Embryonic facial prominence (tissue), 1 donor: ENCODE results near the gene WDR7.

Experiments
- DNase-seq: peaks from one replicate; pipeline ENCODE4 v3.0.0-alpha.2; 2016; ENCODE audit errors: extremely low spot score

WDR7 gene

DNA sequence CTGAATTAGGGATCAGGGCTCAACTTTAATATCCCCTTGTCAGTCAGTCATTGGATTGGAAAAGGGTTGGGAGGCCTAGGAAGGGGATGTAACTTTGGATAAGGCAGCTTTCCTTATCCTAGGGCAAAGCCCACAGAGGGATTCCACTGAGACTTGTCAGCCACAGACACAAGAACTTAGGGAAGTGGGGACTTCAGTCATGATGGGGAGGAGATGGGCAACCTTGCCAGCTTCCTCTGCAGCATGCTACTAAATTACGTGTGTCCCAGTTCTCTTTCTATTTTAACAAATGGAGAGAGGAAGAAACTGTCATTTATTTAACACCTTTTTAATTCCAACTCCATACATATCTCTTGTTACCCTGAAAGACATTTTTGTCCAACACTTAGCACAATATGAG lies 237.8 kb downstream of the WDR7 start:
- no peak for DNase-seq

DNA sequence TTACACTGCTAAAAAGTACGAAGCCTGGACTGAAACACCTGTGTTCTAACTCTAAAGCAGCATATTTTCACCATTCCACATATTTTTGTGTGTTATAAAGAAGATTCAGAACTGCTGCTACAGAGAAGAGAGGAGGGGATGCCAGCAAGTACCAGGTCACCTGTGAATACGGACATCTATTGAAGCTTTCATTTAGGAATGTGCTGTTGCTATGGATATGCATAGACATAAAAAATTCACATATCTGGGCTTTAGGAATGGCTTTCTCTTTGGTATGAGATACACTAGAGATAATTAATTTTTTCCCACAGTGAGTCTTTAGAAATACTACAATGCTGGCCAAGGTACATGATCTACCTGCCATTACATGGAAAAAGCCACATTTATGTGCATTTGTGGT lies 238.5 kb downstream of the WDR7 start:
- no peak for DNase-seq

DNA sequence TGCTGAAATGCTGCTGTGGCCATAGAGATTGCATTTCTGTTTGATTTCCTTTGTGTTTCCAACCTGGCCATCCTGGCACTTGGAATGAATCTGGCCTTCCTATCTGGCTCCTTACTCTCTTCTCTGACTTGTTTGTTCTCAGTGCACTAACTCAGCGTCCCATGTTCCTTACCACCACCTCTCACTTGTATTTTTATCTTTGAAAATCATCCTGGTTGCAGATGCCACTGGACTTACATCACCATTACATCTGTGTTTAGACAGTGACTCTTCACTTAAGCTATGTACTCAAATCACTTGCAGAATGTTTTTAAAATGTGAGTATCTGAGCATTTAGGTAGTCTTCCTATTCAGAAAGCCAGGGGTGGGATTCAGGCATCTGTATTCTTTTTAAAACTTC lies 239.5 kb downstream of the WDR7 start:
- no peak for DNase-seq

DNA sequence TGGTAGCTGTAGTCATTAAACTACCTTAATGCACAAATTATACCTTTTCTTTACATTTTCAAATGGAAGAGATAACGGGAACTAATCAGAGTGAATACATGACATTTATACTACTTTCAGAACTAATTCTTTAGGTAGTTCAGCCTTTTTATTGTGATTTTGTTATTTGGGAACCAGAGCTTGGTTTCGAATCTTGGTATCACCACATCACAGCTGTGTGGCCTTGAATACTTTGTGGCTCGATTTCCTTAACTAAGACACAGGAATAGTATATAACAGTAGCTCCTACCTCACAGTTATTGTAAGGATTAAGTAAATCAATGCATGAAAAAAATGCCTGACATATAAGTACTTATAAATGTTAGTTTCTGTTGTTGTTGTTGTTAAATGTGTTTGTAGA lies 240.0 kb downstream of the WDR7 start:
- DNase-seq: no peak

DNA sequence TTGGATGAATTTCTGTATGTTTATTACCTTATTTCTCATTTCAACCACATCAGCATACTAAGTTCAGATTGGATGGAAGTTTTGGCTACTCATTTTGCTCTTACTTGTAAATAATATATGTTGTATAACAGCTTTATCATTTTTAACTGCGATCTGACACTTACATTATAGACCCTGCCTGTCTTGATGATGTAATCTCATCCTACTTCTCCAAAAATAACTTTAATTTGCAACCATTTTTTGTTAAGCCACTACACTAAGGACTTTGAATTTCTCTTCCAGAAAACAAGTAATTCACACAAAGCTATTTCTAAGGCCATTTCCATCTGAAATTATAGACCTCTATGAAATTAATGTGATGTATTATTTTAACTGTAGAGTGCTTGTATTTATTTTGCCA lies 240.7 kb downstream of the WDR7 start:
- DNase-seq: no peak

DNA sequence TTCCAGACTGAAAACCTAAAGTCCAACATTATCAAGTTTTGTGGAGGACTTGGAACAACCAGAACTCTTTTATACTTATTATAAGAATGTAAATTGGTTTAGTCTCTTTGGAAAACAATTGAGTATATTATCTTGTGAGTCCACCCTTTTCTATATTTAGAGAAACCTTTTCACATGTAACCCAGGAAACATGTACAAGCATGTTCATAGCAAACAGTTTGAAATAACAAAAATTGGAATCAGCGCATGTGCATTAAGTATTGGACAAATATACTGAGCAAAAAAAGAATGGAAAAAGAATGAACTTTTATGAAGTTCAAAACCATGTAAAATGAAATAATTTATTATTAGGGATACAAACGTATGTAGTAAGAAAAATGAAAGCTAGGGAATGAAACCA lies 246.0 kb downstream of the WDR7 start:
- DNase-seq: no peak

DNA sequence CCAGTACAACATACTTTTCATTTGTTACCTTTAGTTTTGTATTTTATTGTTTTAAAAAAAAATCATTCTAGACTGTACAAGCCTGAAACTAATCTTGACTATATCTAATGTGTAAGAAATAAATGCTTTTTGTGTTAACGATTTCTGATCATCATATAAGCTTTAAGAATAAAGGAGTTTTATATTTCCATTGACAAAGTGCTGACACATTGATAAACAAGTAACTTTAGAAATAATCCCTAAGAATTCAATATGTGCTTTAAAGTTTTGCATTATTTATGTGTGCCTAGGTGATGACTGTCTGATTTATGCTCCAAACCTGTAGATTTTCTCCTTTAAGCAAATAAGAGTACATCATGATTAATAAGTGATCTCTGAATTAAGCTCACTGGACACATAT lies 248.5 kb downstream of the WDR7 start:
- no peak for DNase-seq

DNA sequence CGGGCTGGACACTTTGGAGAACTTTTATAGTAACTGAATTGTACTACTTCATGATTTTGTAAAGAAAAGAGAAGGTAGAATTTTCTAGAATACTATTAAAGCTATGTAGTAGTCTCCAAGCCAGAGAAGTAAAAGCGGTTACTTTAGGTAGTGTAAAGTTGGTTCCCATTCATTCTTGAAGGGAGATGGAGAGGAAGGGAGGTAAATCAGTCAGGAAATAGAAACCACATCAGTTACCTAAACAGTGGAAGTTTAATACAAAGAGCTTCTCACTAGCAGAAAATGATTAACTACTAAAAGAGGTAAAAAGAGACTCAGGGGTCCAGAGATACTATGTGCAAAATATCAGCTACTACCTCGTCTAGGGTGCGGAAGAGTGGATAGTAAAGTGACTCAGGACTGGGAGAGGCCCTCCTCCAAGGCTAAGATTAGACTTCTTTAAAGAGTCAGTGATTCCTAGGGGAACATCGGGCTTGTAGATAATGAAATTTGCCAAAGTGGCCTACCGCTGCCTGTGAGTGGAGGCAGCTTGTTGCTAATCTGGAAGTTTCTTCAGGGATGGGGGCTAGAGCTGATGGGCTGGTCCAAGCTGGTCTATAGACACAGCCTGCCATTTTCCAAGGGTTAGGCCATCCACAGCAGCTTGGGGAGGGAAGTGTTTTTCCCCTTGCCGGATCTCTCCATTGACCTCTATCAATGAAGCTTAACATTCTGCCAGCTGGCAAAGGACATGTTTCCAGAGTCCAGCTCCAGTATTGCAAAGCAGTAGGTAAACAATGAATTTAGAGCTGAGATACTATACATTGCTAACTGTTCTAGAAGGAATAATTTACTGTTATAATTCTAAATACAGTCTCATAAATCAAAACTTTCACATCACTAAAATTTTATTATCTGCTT lies 249.3 kb downstream of the WDR7 start:
- no peak for DNase-seq

DNA sequence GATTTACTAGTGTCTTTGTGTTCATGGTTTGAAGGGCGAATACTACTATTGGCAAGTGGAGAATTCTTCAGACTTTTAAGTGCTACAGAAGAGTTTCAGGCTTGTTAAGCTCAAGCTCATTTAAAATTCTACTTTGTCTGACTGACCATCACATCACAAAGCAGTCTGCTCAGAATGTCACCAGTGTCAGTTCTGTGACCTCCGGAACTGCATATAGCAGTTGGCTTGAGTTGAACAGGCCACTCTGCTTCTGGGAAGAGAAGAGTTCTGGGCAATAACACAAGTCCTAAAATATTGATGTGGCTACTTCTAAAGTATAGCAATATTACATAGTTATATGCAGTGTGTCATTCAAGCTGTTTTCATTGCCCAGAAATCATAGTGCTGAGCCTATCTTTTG lies 250.8 kb downstream of the WDR7 start:
- DNase-seq: no peak

DNA sequence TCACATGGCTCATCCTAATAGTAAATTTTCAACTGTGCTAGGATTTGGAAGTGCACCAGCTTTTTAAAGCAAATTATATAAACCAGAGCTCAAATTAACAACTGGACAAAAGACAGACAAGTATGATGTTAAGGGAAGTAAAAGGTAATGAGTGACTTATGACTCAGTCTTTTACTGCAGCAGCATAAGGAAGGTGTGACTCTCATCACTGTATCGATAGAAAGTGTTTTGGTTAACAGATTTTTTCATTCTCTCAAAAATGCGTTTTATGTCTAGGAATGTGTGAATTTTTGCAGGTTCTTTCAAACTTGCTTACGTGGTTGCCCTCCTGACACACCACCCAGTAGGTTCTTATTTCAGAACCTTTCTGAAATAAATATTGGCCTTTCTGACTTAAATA lies 251.5 kb downstream of the WDR7 start:
- no peak for DNase-seq

DNA sequence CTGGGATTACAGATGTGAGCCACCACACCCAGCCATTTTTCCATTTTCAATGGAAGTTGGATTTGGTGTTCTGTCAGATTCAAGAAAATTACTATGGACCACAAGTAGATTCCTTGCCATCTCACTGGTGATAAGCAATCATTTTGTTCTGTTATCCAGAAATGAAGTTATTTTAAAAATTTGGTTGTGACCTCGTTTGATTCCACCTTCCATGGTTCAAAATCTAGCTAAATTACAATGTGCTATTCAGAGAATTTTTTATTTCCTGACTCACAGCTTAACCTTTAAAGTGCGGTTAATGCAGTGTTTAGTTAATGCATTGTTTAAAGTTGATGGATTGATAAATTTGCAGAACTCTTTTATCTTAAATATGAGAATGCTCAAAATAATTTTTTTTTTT lies 252.5 kb downstream of the WDR7 start:
- no peak for DNase-seq

DNA sequence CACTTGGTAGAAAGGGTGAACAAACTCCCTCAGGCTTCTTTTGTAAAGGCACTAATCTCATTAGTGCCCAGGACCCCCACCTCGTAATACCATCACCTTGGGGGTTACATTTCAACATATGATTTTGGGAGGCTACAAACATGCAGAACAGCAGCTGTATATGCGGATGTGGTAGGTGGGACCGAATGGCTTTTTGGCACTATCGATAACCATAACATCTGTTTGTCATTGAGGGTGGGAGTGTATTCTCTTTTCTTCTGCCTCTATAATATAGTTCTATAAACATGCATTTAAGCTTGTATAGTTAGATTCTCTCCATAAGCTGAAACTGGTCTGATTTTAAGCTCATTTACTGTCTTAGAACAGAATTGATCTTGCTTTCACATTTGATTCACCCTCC lies 256.6 kb downstream of the WDR7 start:
- DNase-seq: no peak

DNA sequence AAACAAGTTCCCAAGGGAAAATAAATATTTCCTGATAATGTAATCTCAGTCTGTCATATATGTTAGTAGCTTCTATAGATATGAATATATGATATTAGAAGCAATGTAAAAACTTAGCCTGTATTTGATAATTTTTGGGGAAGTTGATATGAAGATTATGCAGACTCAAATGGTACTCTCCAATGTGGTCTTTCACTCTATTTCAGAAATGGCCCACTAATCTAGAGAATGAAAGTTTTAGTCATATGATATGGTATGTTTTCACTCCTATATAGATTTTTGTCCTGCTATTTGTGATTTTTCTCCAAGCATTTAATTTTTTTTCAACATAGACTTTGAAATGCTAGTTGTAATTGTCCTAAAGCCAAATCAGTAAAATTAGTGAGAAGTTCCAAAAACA lies 259.1 kb downstream of the WDR7 start:
- no peak for DNase-seq

DNA sequence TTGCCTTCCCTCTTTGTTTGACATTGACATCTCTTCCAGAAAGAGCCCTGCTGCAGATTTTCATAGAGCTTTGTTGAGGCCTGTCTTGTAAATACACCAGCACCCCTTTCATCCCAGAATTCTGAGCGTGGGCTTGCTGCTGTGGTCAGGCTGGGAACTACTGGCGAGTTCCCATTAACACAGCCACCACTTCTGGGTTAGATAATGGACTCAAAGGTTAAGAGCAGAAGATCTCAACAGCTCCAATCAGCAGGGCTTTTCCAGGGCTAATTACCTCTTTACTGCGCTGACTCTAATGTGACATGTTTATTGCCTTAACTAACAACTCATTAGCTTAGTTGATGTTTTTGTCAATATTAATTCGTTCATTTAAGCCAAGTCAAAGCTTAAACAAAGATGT lies 259.8 kb downstream of the WDR7 start:
- DNase-seq: no peak

DNA sequence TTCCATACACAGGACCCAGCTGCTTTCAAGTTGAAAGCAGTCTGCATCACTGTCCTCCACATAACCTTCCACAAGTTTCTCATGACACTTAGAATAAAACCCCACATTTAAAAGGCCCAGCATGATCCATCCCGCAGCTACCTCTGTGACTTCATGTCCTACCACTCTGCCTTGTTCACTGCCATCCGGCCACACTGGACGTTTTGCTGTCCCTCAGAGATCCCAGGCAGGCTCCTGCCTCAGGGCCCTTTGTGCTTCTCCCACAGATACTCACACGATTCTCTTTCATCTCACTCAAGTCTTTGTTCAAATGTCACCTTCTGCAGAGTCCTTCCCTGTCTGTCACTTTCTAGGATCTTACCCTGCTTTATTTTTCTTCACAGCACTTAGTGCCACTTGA lies 262.8 kb downstream of the WDR7 start:
- DNase-seq: no peak

DNA sequence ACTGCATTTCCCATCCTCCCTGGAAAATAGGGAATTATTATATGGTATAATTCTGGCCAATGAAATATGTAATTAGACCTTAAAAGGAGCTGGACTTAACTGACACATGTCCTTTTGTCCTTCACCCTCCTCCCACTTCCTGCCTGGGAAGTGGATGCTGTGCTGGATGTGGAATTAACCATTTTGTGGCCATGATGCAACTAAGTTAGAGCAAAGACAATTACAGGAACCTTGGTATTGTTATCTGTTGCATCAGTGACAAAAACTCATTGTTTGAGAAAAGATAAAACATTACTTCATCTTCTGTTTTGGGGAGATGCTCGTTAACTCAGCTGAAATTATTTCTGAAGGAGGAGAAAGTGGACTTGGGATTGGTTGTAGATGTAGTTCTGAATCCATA lies 268.0 kb downstream of the WDR7 start:
- no peak for DNase-seq

DNA sequence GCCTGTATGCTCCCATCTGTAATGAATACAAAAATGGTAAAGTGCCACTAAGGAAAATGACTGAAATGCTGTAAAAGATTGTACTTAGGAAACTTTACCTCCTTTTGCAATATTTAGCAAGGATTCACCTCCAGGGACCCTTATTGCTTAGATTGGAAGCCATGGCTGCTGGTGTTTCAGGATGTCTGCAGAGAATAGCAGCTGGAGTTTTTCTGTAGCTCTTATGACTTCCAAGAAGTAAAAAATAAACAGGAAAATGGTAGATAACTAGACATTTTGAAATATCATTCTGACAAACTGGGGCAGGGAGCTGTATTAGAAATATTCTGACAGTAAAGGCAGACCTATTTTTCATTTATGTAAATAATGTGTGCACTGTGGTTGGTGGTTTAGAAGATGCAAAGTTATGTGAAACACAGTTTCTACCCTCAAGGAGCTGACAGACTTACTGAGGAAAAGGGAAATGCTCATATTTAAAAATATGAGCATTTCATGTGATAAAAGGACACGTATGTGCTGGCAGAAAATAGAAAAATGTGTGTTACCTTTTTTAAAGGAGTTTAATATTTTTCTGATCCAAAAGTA lies 270.8 kb downstream of the WDR7 start:
- no peak for DNase-seq

DNA sequence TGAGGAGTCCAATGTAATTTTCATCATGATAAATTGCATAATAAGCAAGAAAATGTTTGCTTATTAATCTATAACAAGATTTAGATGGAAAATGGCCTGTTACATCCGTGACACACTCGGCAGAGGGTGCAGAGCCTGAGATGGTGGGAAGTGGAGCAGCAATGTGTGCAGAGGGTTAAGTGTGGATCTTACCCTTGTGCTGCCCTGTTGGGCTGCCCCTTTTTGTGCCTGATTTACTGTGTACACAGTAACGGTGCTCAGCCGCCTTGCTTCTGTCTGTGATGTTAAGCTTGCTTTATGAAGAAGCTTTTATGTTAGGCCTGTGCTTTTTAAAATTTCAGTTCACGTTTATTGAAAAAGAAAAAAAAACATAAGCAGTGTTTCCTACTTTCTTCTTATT lies 275.6 kb downstream of the WDR7 start:
- DNase-seq: no peak

DNA sequence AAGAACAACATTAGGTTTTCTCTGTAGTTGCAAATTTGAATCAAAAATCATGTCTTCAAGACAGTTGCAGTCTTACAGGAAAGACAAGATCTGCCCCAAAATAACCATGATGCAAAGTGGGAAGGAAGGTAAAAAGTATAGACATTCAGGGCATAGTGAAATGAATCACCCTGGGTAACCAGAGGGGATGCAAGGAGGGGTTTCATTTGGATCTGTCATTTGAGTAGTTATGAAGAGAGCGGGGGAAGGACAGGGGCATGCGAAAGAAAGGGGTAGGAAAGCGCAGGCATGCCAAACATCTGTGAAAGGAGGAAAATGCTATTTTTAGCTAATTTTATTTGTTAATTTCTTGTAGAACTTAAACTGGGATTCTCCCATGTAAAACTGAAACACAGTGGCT lies 276.6 kb downstream of the WDR7 start:
- DNase-seq: no peak

DNA sequence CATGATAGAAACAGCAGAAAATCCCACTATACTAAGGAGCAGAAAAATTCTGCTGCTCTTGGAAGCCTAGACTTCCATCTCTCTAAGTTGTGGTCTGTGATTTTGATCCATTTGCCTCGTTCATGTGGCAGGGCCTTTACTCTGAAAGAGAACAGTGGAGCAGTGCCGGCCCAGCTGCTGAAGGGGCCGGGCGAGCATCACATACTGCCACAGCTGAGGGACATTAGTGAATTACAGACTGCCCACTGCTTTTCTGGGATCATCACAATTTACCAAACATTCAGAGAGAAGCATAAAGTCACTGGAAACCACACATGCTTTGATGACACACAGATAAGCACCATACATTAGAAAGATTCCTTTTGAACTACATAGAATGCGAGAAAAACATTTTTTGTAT lies 278.7 kb downstream of the WDR7 start:
- no peak for DNase-seq

DNA sequence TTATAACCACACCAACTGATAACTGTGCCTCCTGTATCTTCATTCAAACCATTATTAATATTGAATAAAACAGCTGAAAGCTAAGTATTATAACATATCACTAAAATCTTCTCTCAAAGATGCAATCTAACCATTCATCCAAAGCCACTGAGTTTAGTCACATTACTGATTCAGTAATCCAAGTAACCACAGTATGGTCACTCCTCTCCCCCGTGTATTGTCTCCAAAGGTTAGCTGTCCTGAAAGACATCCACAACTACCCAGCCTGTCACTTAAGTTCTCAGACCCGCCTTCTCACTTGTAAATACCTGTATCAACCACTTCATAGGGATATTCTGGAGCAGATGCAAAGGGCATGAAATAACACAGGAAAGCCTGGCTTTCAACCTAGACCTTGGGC lies 282.3 kb downstream of the WDR7 start:
- DNase-seq: no peak

DNA sequence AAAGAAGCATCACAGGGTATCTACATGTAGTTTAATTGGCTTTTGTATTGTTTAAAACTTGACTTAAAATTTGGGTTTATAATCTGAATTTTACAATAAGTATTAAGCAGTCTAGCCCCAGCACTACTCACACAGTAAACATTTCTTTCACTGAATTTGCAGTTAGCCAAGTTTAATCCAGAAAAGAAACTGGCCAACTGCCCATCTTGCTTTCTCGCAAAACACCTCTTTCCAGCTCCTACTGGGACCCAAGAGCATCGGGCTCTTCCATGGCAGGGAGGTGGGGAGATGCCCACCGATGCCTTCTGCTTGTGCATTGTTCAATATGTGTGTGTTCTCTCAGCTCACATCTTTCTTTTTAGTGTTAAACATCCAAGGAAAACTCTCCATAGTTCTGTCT lies 283.0 kb downstream of the WDR7 start:
- DNase-seq: no peak

DNA sequence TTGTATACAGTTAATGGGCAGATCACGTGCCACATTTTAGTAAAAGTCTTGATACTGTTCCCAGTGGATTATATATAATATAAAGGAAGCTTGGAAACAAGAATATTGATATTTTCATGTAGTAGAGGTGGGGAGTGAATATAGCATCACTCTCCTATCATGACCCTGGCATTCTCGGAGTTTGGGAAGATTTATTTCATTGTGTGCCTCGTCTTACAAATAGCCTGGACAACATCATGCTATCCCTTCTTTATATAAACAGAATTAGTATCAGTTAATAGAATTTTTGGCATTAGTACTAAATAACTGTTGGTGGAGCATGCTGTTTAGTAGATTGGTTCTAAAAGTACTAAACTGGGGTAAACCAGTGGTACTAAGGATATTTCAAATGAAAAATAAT lies 283.7 kb downstream of the WDR7 start:
- DNase-seq: no peak
